OCI-LY7 (cell line): ENCODE measurements around the gene FAM110D. TPM values are rescaled to one million over a fixed set of nuclear protein-coding genes. Genes with fewer than 3 reads are reported as not detected.

Experiments
- BruUV-seq: library from RNA; stranded (reverse); fragments of 400-500 nt; replicated peaks from 2 replicates; lab custom pipeline; 2021; lab: Mats Ljungman, UMichigan
- CTCF ChIA-PET: fragments of 300-600 bp; sonication (Branson Sonifier 250); formaldehyde crosslinking; loops from one replicate; lab custom pipeline; 2022; ENCODE audit warnings: antibody characterized with exemption; ENCODE audit not compliant: unreplicated experiment; lab: Charles Lee
- POLR2A ChIA-PET: fragments of 300-600 bp; sonication (Branson Sonifier 250); formaldehyde crosslinking; loops from one replicate; lab custom pipeline; 2022; ENCODE audit warnings: antibody characterized with exemption; lab: Charles Lee
- DNase-seq: peaks from one replicate; pipeline ENCODE4 v3.0.0-alpha.2; 2015; ENCODE audit warnings: low spot score
- H2AFZ ChIP-seq: fragments of 200-600 bp; sonication (generic), shearing (Covaris generic); 2 replicates; pipeline ENCODE4 v1.6.1; 2014; ENCODE audit warnings: mild to moderate bottlenecking, antibody characterized with exemption, low read length, moderate library complexity
- H3K27ac ChIP-seq: fragments of 200-600 bp; sonication (generic); 2 replicates; pipeline ENCODE4 v1.5.1; 2014; ENCODE audit warnings: mixed run types, low read depth, mild to moderate bottlenecking, moderate library complexity, low read length, inconsistent platforms; ENCODE audit not compliant: poor library complexity, severe bottlenecking
- H3K36me3 ChIP-seq: fragments of 200-600 bp; sonication (generic); 2 replicates; pipeline ENCODE4 v1.6.1; 2014; ENCODE audit warnings: mild to moderate bottlenecking, antibody characterized with exemption, low read length, moderate library complexity, mixed read lengths; ENCODE audit not compliant: insufficient read depth
- H3K4me1 ChIP-seq: fragments of 200-600 bp; sonication (generic); 2 replicates; pipeline ENCODE4 v1.5.1; 2014; ENCODE audit warnings: mild to moderate bottlenecking, low read length; ENCODE audit not compliant: insufficient read depth, poor library complexity, severe bottlenecking
- H3K4me2 ChIP-seq: fragments of 200-600 bp; sonication (generic); 2 replicates; pipeline ENCODE4 v1.6.1; 2014; ENCODE audit warnings: mild to moderate bottlenecking, low read length
- H3K4me3 ChIP-seq: fragments of 200-600 bp; sonication (generic); 2 replicates; pipeline ENCODE4 v1.5.1; 2014; ENCODE audit warnings: mild to moderate bottlenecking, low read depth, low read length; ENCODE audit not compliant: poor library complexity, severe bottlenecking
- H3K79me2 ChIP-seq: fragments of 200-600 bp; sonication (generic); 2 replicates; pipeline ENCODE4 v1.6.1; 2016; ENCODE audit warnings: low read depth, mild to moderate bottlenecking, low read length, moderate library complexity, mixed read lengths; ENCODE audit not compliant: insufficient read depth
- H3K9me2 ChIP-seq: fragments of 200-600 bp; sonication (generic); 2 replicates; pipeline ENCODE4 v1.6.1; 2016; ENCODE audit warnings: mild to moderate bottlenecking, low read length, mixed read lengths; ENCODE audit not compliant: insufficient read depth
- H3K9me3 ChIP-seq: fragments of 200-600 bp; sonication (generic); 2 replicates; pipeline ENCODE4 v1.6.1; 2014; ENCODE audit warnings: mild to moderate bottlenecking, mixed run types, low read length, mixed read lengths
- H4K20me1 ChIP-seq: fragments of 200-600 bp; sonication (generic); 2 replicates; pipeline ENCODE4 v1.6.1; 2014; ENCODE audit warnings: mild to moderate bottlenecking, antibody characterized with exemption, low read length, moderate library complexity, mixed read lengths; ENCODE audit not compliant: insufficient read depth
- CTCF ChIP-seq: fragments of 200-600 bp; sonication (generic); conservative IDR thresholded peaks from 2 replicates; pipeline ENCODE4 v1.5.1; 2014; ENCODE audit warnings: mild to moderate bottlenecking, antibody characterized with exemption, low read length, moderate library complexity, mixed read lengths
- EZH2phosphoT487 ChIP-seq: fragments of 200-600 bp; sonication (generic); IDR thresholded peaks from 2 replicates; pipeline ENCODE4 v1.6.1; 2018; ENCODE audit warnings: low read depth, borderline replicate concordance, mild to moderate bottlenecking, mixed run types, antibody characterized with exemption, low read length, moderate library complexity, mixed read lengths
- intact Hi-C: fragments of 100-400 bp; cut with micrococcal nuclease; formaldehyde crosslinking; loops from one replicate; pipeline ENCODE4 v1.10.0; 2022; ENCODE audit not compliant: unreplicated experiment
- total RNA-seq, 2 experiments: library from RNA; depleted of rRNA in 1 of 2; stranded (reverse); fragments of >200 nt in 1 of 2; shearing (Covaris generic) in 1 of 2; gene quantifications; 2 replicates each; pipeline ENCODE4 v1.2.3, GENCODE V29; 2014 to 2022

FAM110D gene
- total RNA-seq, 2 experiments from 2014 or later: 0.11 TPM; not detected in 1

DNA sequence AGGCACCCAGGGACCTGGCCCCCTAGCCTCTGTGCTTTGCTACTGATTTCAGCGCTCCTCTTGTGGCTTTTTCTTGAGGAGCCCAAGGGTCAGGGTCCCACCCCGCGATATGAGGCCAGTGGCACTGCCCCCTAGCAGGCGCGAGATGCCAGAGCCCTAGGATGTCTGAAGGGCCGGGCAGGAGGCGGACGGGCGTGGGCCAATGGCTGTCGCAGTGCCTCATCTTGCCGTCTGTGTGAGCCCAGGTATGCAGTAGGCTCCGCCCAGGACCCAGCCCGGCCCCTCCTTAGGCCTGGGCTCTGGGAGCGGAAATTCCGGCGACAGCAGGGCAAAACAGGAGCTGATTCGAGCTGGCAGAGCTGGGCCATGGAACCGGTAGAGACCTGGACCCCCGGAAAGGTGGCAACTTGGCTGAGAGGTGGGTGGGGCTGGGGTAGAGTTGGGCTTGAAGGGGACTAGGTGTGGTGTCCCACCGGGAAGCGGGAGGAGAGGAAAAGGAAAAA lies 18.4 kb downstream of the FAM110D start, which contains the start of gene CNKSR1:
TSS of gene CNKSR1 (plus strand) at position 310 of the 503 bp plus-strand sequence. CDS start at position 367, 57 bp downstream.
- H3K27ac ChIP-seq: no peak within 1 kb of the TSS
- no peak within 1 kb of the TSS for H2AFZ ChIP-seq
- H3K4me3 ChIP-seq: no peak within 1 kb of the TSS
- no peak for DNase-seq
- POLR2A ChIA-PET: no interaction called here
- TF ChIP-seq EZH2phosphoT487 (no peak), CTCF (no peak)
- H4K20me1 ChIP-seq: no peaks in the 10 kb centered on the region
- H3K9me3 ChIP-seq: no peaks in the 10 kb centered on the region
- CTCF ChIA-PET: no interaction called here
- H3K36me3 ChIP-seq: peaks cover 8% of the 10 kb centered on the region
- no peak within 1 kb of the TSS for H3K4me2 ChIP-seq
- BruUV-seq: no TSS peak
- H3K4me1 ChIP-seq: peaks cover 6% of the 10 kb centered on the region
- intact Hi-C loops: no loop called here
- H3K79me2 ChIP-seq: no peaks in the 10 kb centered on the region
- H3K9me2 ChIP-seq: no peaks in the 10 kb centered on the region

DNA sequence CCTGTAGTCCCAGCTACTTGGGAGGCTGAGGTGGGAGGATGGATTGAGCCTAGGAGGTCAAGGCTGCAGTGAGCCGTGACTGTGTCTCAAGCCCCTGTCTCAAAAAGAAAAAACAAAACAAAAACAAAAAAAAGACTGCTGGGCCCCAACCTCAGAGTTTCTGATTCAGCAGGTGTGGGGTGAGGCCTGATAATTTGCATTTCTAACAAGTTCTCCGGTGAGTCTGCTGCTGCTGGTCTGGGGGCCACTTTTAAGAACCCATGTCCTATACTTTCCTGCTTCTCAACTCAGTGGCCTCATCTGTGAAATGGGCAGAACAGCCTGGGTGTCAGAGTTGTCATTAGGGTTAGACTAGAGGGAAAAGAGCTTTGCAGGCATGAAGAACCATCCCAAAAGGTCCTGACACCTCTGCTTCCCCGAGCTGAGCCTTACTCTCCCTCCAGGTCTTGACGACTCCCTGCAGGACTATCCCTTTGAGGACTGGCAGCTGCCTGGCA lies 21.2 kb downstream of the FAM110D start:
- Histone ChIP-seq H3K79me2 (no peaks in the 10 kb centered on the region), H3K4me3 (no peak overlapping the region), H4K20me1 (no peaks in the 10 kb centered on the region), H2AFZ (no peak overlapping the region), H3K9me3 (no peaks in the 10 kb centered on the region), H3K4me2 (no peak overlapping the region), H3K27ac (no peak overlapping the region), H3K4me1 (peaks cover 6% of the 10 kb centered on the region), H3K9me2 (no peaks in the 10 kb centered on the region), H3K36me3 (no peaks in the 10 kb centered on the region)
- ChIA-PET POLR2A (no interaction called here), CTCF (no interaction called here)
- TF ChIP-seq EZH2phosphoT487: no peak
- no peak for TF ChIP-seq CTCF
- no TSS peak for BruUV-seq
- no peak for DNase-seq
- intact Hi-C loops: no loop called here

DNA sequence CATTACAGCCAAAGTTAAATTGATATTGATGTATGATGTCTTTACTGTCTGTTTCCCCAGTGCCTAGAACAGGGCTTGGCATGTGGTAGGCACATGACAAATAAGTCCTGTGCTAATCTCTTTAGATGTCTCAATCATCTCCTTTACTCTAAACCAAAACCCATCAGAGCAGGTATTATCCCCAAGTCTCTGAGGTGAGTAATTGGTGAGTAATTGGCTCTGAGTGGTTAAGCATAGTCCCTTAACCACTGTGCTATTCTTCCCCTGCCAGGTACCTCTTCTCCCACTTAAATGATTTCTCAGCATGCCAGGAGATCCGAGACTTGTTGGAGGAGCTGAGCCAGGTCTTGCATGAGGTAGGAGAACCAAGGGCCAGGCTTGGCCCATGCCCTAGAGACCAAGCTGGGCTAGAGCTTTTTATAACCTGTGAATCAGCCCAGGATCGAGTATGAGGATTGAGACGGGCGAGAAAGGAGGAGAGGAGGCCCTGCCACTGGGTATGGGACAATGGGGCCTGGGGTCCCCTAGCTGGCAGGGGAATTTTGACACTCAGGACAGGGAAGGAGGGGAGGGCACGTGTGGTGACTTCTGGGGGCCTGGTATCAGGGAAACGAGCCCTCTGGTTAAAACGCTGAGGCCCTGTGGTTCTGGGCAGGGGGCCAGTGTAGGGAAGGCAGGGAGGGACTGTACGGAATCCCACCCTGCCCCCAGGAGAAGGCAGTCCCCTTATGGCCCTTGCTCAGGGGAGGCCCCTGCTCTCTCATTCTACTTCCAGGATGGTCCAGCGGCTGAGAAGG lies 22.9 kb downstream of the FAM110D start:
- no peaks in the 10 kb centered on the region for H3K36me3 ChIP-seq
- TF ChIP-seq EZH2phosphoT487 (no peak), CTCF (no peak)
- BruUV-seq: no TSS peak
- no peak overlapping the region for H3K4me2 ChIP-seq
- no peak for DNase-seq
- CTCF ChIA-PET: no interaction called here
- POLR2A ChIA-PET: no interaction called here
- no peaks in the 10 kb centered on the region for H3K9me2 ChIP-seq
- H3K4me3 ChIP-seq: no peak overlapping the region
- peaks cover 6% of the 10 kb centered on the region for H3K4me1 ChIP-seq
- H2AFZ ChIP-seq: no peak overlapping the region
- no peaks in the 10 kb centered on the region for H3K9me3 ChIP-seq
- no peak overlapping the region for H3K27ac ChIP-seq
- no peaks in the 10 kb centered on the region for H3K79me2 ChIP-seq
- intact Hi-C loops: no loop called here
- no peaks in the 10 kb centered on the region for H4K20me1 ChIP-seq
